IMR-90 (cell line): ENCODE results near the gene UPK3A. TPM values are rescaled to one million over a fixed set of nuclear protein-coding genes. Genes with fewer than 3 reads are reported as not detected.

Experiments
- ATAC-seq: fragments of 200-7000 bp; cut with Tn5 transposase; 2 replicates; pipeline ENCODE4 v1.9.1; 2020; ENCODE audit warnings: low read depth, mild to moderate bottlenecking, moderate library complexity
- BruUV-seq: library from RNA; stranded (reverse); fragments of 400-500 nt; replicated peaks from 2 replicates; lab custom pipeline; 2021; lab: Mats Ljungman, UMichigan
- CTCF ChIA-PET: fragments of 300-600 bp; formaldehyde crosslinking; extraction: SDS; loops from one replicate; lab custom pipeline; 2021; ENCODE audit warnings: antibody characterized with exemption; lab: Yijun Ruan, JAX
- POLR2A ChIA-PET: fragments of 300-600 bp; sonication (Branson Sonifier 250); formaldehyde crosslinking; loops from one replicate; lab custom pipeline; 2022; ENCODE audit warnings: antibody characterized with exemption; ENCODE audit not compliant: unreplicated experiment; lab: Charles Lee
- DNase-seq: peaks from one replicate; pipeline ENCODE4 v3.0.0; 2013
- H2AFZ ChIP-seq: replicated peaks from 2 replicates; pipeline ENCODE3; 2013; ENCODE audit warnings: low read length, mild to moderate bottlenecking; ENCODE audit not compliant: poor library complexity
- H2AK5ac ChIP-seq: 2 replicates; pipeline ENCODE4 v1.6.1; 2013; ENCODE audit warnings: low read depth, low read length, inconsistent platforms
- H2AK9ac ChIP-seq: replicated peaks from 2 replicates; pipeline ENCODE3; 2013; ENCODE audit warnings: mild to moderate bottlenecking, low read depth, low read length, moderate library complexity; ENCODE audit not compliant: poor library complexity
- H2BK120ac ChIP-seq: 2 replicates; pipeline ENCODE4 v1.6.1; 2013; ENCODE audit warnings: low read depth, low read length, inconsistent platforms
- H2BK15ac ChIP-seq: 3 replicates; pipeline ENCODE4 v1.6.1; 2013; ENCODE audit warnings: low read depth, low read length, inconsistent platforms
- H2BK20ac ChIP-seq: 2 replicates; pipeline ENCODE4 v1.6.1; 2013; ENCODE audit warnings: low read depth, mild to moderate bottlenecking, inconsistent platforms, low read length, moderate library complexity
- H2BK5ac ChIP-seq: 2 replicates; pipeline ENCODE4 v1.6.1; 2013; ENCODE audit warnings: mild to moderate bottlenecking, low read depth, low read length, inconsistent platforms; ENCODE audit not compliant: poor library complexity, severe bottlenecking
- H3K14ac ChIP-seq: replicated peaks from 2 replicates; pipeline ENCODE4 v1.6.1; 2013; ENCODE audit warnings: low read depth, low read length, inconsistent platforms
- H3K18ac ChIP-seq: 2 replicates; pipeline ENCODE4 v1.6.1; 2013; ENCODE audit warnings: low read depth, low read length, control low read depth
- H3K23ac ChIP-seq: 2 replicates; pipeline ENCODE4 v1.6.1; 2013; ENCODE audit warnings: low read depth, low read length, inconsistent platforms
- H3K27ac ChIP-seq: 2 replicates; pipeline ENCODE4 v1.5.1; 2013; ENCODE audit warnings: mild to moderate bottlenecking, control low read depth, low read length; ENCODE audit not compliant: insufficient read depth
- H3K27me3 ChIP-seq: 2 replicates; pipeline ENCODE4 v1.6.1; 2013; ENCODE audit warnings: low read length; ENCODE audit not compliant: control insufficient read depth, insufficient read depth
- H3K36me3 ChIP-seq: 2 replicates; pipeline ENCODE4 v1.6.1; 2013; ENCODE audit warnings: low read length, mixed read lengths; ENCODE audit not compliant: control insufficient read depth, insufficient read depth
- H3K4ac ChIP-seq: 2 replicates; pipeline ENCODE4 v1.6.1; 2013; ENCODE audit warnings: low read depth, low read length, inconsistent platforms
- H3K4me1 ChIP-seq: 2 replicates; pipeline ENCODE4 v1.6.1; 2013; ENCODE audit warnings: low read length, mixed read lengths; ENCODE audit not compliant: control insufficient read depth, insufficient read depth
- H3K4me2 ChIP-seq: 2 replicates; pipeline ENCODE4 v1.6.1; 2013; ENCODE audit warnings: low read depth, mild to moderate bottlenecking, control low read depth, low read length, moderate library complexity
- H3K4me3 ChIP-seq: 2 replicates; pipeline ENCODE4 v1.5.1; 2013; ENCODE audit warnings: low read depth, mild to moderate bottlenecking, control low read depth, low read length, moderate library complexity; ENCODE audit not compliant: insufficient read depth
- H3K56ac ChIP-seq: 2 replicates; pipeline ENCODE4 v1.6.1; 2013; ENCODE audit warnings: low read length, inconsistent platforms; ENCODE audit not compliant: insufficient read depth; ENCODE audit errors: extremely low read depth
- H3K79me1 ChIP-seq, 2 experiments: 2 replicates each; pipeline ENCODE4 v1.6.1; 2013; ENCODE audit warnings: low read length in 2 of 2, inconsistent platforms in 1 of 2, low read depth in 1 of 2
- H3K9ac ChIP-seq: 2 replicates; pipeline ENCODE4 v1.6.1; 2013; ENCODE audit warnings: low read depth, low read length, control low read depth
- H3K9me1 ChIP-seq: 2 replicates; pipeline ENCODE4 v1.6.1; 2013; ENCODE audit warnings: low read length, inconsistent platforms; ENCODE audit not compliant: insufficient read depth
- H3K9me3 ChIP-seq: 2 replicates; pipeline ENCODE4 v1.6.1; 2013; ENCODE audit warnings: low read length; ENCODE audit not compliant: control insufficient read depth, insufficient read depth
- H4K20me1 ChIP-seq: 2 replicates; pipeline ENCODE4 v1.6.1; 2013; ENCODE audit warnings: low read length, inconsistent platforms; ENCODE audit not compliant: insufficient read depth
- H4K5ac ChIP-seq: 2 replicates; pipeline ENCODE4 v1.6.1; 2013; ENCODE audit warnings: mild to moderate bottlenecking, low read depth, low read length, control low read depth
- H4K8ac ChIP-seq, 2 experiments: 2 replicates each; pipeline ENCODE4 v1.6.1; 2013; ENCODE audit warnings: low read depth in 2 of 2, low read length in 2 of 2, control low read depth in 1 of 2, inconsistent platforms in 1 of 2
- H4K91ac ChIP-seq: 2 replicates; pipeline ENCODE4 v1.6.1; 2013; ENCODE audit warnings: low read depth, low read length, inconsistent platforms; ENCODE audit not compliant: insufficient read depth
- BHLHE40 ChIP-seq: fragments of 150-350 bp; IDR thresholded peaks from 2 replicates; pipeline ENCODE4 v1.6.1; 2016; ENCODE audit warnings: mild to moderate bottlenecking, low read depth, low read length
- CEBPB ChIP-seq: IDR thresholded peaks from 2 replicates; pipeline ENCODE4 v1.6.1; 2012; ENCODE audit warnings: low read depth, low read length, improper control_type of control experiment
- CHD1 ChIP-seq: IDR thresholded peaks from 2 replicates; pipeline ENCODE4 v1.6.1; 2012; ENCODE audit warnings: low read depth, low read length, improper control_type of control experiment
- FOS ChIP-seq: fragments of 150-350 bp; IDR thresholded peaks from 2 replicates; pipeline ENCODE4 v1.6.1; 2016; ENCODE audit warnings: low read depth, low read length
- MAFK ChIP-seq: IDR thresholded peaks from 2 replicates; pipeline ENCODE4 v1.6.1; 2012; ENCODE audit warnings: low read depth, low read length, improper control_type of control experiment
- MXI1 ChIP-seq: IDR thresholded peaks from 2 replicates; pipeline ENCODE4 v1.6.1; 2012; ENCODE audit warnings: low read depth, mild to moderate bottlenecking, low read length, moderate library complexity, borderline replicate concordance
- POLR2A ChIP-seq: IDR thresholded peaks from 2 replicates; pipeline ENCODE4 v1.6.1; 2012; ENCODE audit warnings: mild to moderate bottlenecking, low read depth, low read length
- RFX5 ChIP-seq: IDR thresholded peaks from 2 replicates; pipeline ENCODE4 v1.8.0; 2012; ENCODE audit warnings: low read depth, mild to moderate bottlenecking, low read length, moderate library complexity
- SMC3 ChIP-seq: fragments of 150-350 bp; IDR thresholded peaks from 2 replicates; pipeline ENCODE4 v1.6.1; 2016; ENCODE audit warnings: low read depth, mild to moderate bottlenecking, antibody characterized with exemption, low read length, moderate library complexity
- WGBS, 2 experiments: methylation state at CpG; one replicate each; pipeline versions ENCODE4 v1.1.5 to v1.1.7; 2013; ENCODE audit warnings: missing lambda C conversion rate in 2 of 2; ENCODE audit not compliant: insufficient read length in 1 of 2; ENCODE audit errors: extremely low coverage in 2 of 2; 5-methylcytosine and 5-hydroxymethylcytosine counted together
- dilution Hi-C: fragments of 300-500 bp; cut with HindIII; formaldehyde crosslinking; loops from one replicate; pipeline ENCODE4 v1.14.3; 2018; ENCODE audit warnings: low sequenced_read_pairs; ENCODE audit not compliant: unreplicated experiment
- in situ Hi-C: fragments of 300-500 bp; cut with MboI; formaldehyde crosslinking; loops from 3 replicates; pipeline ENCODE4 v1.14.3; 2019; ENCODE audit warnings: low sequenced_read_pairs, inconsistent platforms, mixed read lengths
- intact Hi-C: fragments of 100-400 bp; cut with micrococcal nuclease; formaldehyde crosslinking; loops from 2 replicates; pipeline ENCODE4 v1.10.0; 2022
- polyA plus RNA-seq, 3 experiments: library from polyadenylated mRNA; depleted of rRNA; stranded (reverse); fragments of >200 nt; gene quantifications; 2 replicates each; pipeline ENCODE4 v1.2.3, GENCODE V29; 2012; ENCODE audit warnings: low replicate concordance in 1 of 3
- total RNA-seq: library from RNA; depleted of rRNA; stranded (reverse); fragments of >200 nt; gene quantifications from 2 replicates; pipeline ENCODE4 v1.2.3, GENCODE V29; 2012
- TF ChIP-seq, protein P1 (sequence below): conservative IDR thresholded peaks from 2 replicates; pipeline ENCODE4 v1.5.1; 2012; ENCODE audit warnings: mild to moderate bottlenecking, low read depth, low read length, improper control_type of control experiment
- TF ChIP-seq, protein P2 (sequence below): fragments of 150-350 bp; IDR thresholded peaks from 2 replicates; pipeline ENCODE4 v1.6.1; 2016; ENCODE audit warnings: low read depth, mild to moderate bottlenecking, low read length, moderate library complexity, borderline replicate concordance

Gene UPK3A
- total and polyA plus RNA-seq, 2 of the 4 experiments (the other 2 are of a cell fraction), result not detected

DNA sequence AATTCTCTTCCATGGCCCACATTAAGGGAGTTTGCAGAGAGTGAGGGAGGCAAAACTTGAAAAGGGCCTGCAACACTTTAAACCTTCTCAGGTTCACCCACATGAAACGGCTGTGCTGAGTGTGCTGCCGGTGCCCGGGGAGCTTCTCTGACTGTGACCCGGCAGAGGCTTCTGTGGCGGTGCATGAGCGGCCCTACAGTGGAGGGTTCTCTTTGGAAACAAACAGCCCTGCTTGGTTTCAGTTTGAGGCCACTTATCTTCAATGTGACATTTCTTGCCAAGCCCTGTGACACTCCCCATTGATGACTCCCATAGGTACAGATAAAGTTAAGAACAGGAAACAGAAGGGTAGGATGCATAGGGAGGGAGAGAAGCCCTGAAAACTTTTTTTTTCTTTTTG is 56.7 kb downstream of the UPK3A start:
- Histone ChIP-seq H4K20me1 (no peaks in the 10 kb centered on the region), H3K36me3 (peaks cover 34% of the 10 kb centered on the region), H2BK120ac (no peak overlapping the region), H3K27me3 (no peaks in the 10 kb centered on the region), H2AK9ac (no peak overlapping the region), H3K56ac (no peak overlapping the region), H2AFZ (no peak overlapping the region), H3K9me3 (no peaks in the 10 kb centered on the region), H4K8ac (no peak overlapping the region), H3K27ac (no peak overlapping the region), H3K9me1 (no peaks in the 10 kb centered on the region), H4K91ac (no peak overlapping the region), H3K18ac (no peak overlapping the region), H2BK5ac (no peak overlapping the region), H3K9ac (no peak overlapping the region), H3K79me1 (no peaks in the 10 kb centered on the region), H3K4me2 (no peak overlapping the region), H3K4me3 (no peak overlapping the region), H4K5ac (no peak overlapping the region), H2AK5ac (no peak overlapping the region), H3K23ac (no peak overlapping the region), H3K4me1 (no peaks in the 10 kb centered on the region; the same call in 1 of the 2 replicates), H3K14ac (no peak overlapping the region), H3K4ac (no peak overlapping the region), H2BK15ac (no peak overlapping the region), H2BK20ac (no peak overlapping the region)
- intact Hi-C loops, result no loop called here
- in situ Hi-C loops, result no loop called here
- ATAC-seq (no peak), DNase-seq (no peak)
- TF ChIP-seq SMC3, result no peak
- TF ChIP-seq MAFK, result no peak
- no peak for TF ChIP-seq MXI1
- TF ChIP-seq, protein P1, sequence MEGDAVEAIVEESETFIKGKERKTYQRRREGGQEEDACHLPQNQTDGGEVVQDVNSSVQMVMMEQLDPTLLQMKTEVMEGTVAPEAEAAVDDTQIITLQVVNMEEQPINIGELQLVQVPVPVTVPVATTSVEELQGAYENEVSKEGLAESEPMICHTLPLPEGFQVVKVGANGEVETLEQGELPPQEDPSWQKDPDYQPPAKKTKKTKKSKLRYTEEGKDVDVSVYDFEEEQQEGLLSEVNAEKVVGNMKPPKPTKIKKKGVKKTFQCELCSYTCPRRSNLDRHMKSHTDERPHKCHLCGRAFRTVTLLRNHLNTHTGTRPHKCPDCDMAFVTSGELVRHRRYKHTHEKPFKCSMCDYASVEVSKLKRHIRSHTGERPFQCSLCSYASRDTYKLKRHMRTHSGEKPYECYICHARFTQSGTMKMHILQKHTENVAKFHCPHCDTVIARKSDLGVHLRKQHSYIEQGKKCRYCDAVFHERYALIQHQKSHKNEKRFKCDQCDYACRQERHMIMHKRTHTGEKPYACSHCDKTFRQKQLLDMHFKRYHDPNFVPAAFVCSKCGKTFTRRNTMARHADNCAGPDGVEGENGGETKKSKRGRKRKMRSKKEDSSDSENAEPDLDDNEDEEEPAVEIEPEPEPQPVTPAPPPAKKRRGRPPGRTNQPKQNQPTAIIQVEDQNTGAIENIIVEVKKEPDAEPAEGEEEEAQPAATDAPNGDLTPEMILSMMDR, result no peak
- TF ChIP-seq FOS, result no peak
- TF ChIP-seq CEBPB, result no peak
- TF ChIP-seq BHLHE40, result no peak
- no peak for TF ChIP-seq POLR2A
- TF ChIP-seq, protein P2, sequence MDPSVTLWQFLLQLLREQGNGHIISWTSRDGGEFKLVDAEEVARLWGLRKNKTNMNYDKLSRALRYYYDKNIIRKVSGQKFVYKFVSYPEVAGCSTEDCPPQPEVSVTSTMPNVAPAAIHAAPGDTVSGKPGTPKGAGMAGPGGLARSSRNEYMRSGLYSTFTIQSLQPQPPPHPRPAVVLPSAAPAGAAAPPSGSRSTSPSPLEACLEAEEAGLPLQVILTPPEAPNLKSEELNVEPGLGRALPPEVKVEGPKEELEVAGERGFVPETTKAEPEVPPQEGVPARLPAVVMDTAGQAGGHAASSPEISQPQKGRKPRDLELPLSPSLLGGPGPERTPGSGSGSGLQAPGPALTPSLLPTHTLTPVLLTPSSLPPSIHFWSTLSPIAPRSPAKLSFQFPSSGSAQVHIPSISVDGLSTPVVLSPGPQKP, result no peak
- no peak for TF ChIP-seq RFX5
- TF ChIP-seq CHD1, result no peak
- 97% methylated on average over 5 of the region's 6 CpGs; no CpG with 5 or more reads in 1 of the 2 experiments for WGBS, 2 experiments
- dilution Hi-C loops, result no loop called here
- CTCF ChIA-PET, result no interaction called here
- POLR2A ChIA-PET, result no interaction called here
- no TSS peak for BruUV-seq
